Muscle of leg (tissue), 11 donors: ENCODE results near the gene RAB29. TPM values are rescaled to one million over a fixed set of nuclear protein-coding genes. Genes with fewer than 3 reads are reported as not detected.

Experiments
- DNase-seq: peaks from one replicate; pipeline ENCODE4 v3.0.0; 2013
- H3K27ac ChIP-seq: one replicate; pipeline ENCODE4 v1.5.1; 2013; ENCODE audit warnings: mild to moderate bottlenecking, low read length, control low read depth
- H3K27me3 ChIP-seq: one replicate; pipeline ENCODE4 v1.6.1; 2013; ENCODE audit warnings: low read length; ENCODE audit not compliant: control insufficient read depth, insufficient read depth
- H3K36me3 ChIP-seq: one replicate; pipeline ENCODE4 v1.6.1; 2013; ENCODE audit warnings: low read length; ENCODE audit not compliant: control insufficient read depth, insufficient read depth
- H3K4me1 ChIP-seq: one replicate; pipeline ENCODE4 v1.6.1; 2013; ENCODE audit warnings: low read length; ENCODE audit not compliant: control insufficient read depth, insufficient read depth
- H3K4me3 ChIP-seq: one replicate; pipeline ENCODE4 v1.5.1; 2013; ENCODE audit warnings: low read length, control low read depth
- H3K9me3 ChIP-seq: replicated peaks from 2 replicates; pipeline ENCODE4 v1.6.1; 2013; ENCODE audit warnings: low read depth, low read length; ENCODE audit not compliant: control insufficient read depth
- WGBS: methylation state at CpG from one replicate; pipeline ENCODE4 v1.1.5; 2013; ENCODE audit warnings: missing lambda C conversion rate; ENCODE audit not compliant: insufficient coverage; 5-methylcytosine and 5-hydroxymethylcytosine counted together
- polyA plus RNA-seq, 8 donors: library from polyadenylated mRNA; unstranded; fragments of 120-200 nt; gene quantifications; one replicate each; pipeline versions ENCODE4 v1.2.1 to v1.2.3, GENCODE V29; 2013; ENCODE audit warnings: inconsistent platforms in 1 of 8, low replicate concordance in 1 of 8; ENCODE audit not compliant: insufficient read length in 8 of 8, insufficient read depth in 1 of 8
- total RNA-seq: library from RNA; stranded (reverse); fragments of 120-200 nt; gene quantifications from one replicate; pipeline ENCODE4 v1.2.4, GENCODE V29; 2013

RAB29 gene
- total and polyA plus RNA-seq, 9 donors: 3.0 to 8.6 (median 3.7) TPM

DNA sequence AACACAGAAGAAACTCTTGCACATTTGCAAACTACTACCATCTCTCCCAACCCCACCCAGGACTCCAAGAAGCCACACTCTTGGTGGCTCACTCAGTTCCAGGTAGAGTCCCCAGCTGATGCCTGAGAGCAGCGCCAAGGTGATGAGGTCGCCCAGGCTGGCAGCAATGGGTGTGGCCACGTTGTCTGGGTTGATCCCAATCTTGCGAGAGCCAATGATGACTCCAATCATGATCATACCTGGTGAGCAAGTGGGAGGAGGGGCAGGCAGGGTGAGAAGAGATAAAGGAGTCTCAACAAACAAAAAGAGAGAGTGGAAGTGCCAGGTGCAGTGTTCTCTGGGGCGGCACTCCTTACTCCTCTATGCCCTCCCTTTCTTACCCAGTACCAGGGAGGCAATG lies 23.3 kb upstream of the RAB29 start:
- Histone ChIP-seq H3K36me3 (peaks cover 66% of the 10 kb centered on the region), H3K27ac (no peak overlapping the region), H3K4me3 (no peak overlapping the region), H3K4me1 (peaks cover 4% of the 10 kb centered on the region), H3K9me3 (no peaks in the 10 kb centered on the region), H3K27me3 (no peaks in the 10 kb centered on the region)
- WGBS: 98% methylated on average over 4 of the region's 5 CpGs
- DNase-seq: no peak

DNA sequence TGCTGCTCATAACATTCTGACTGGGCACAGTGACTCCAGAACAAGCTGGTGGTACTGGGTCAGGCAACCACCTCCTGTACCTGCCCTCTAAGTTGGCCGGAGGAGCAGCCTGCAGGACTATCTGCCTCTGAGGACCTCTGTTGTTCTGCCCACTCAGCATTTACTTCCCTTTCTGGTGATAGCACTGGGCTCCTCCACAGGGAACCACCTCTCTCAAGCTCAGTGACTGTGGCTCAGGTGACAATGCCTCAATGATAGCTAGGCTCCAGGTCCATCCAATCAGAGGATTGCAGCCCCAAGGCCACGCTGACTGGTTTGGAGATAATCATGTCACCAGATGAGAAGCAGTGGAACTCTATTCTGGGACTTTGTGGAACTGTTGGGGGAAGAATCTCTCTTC lies 21.9 kb upstream of the RAB29 start:
- Histone ChIP-seq H3K36me3 (peaks cover 70% of the 10 kb centered on the region), H3K9me3 (no peaks in the 10 kb centered on the region), H3K27ac (no peak overlapping the region), H3K27me3 (no peaks in the 10 kb centered on the region), H3K4me3 (no peak overlapping the region), H3K4me1 (peaks cover 15% of the 10 kb centered on the region)
- no CpG with 5 or more reads among the region's 2 CpGs for WGBS
- no peak for DNase-seq

DNA sequence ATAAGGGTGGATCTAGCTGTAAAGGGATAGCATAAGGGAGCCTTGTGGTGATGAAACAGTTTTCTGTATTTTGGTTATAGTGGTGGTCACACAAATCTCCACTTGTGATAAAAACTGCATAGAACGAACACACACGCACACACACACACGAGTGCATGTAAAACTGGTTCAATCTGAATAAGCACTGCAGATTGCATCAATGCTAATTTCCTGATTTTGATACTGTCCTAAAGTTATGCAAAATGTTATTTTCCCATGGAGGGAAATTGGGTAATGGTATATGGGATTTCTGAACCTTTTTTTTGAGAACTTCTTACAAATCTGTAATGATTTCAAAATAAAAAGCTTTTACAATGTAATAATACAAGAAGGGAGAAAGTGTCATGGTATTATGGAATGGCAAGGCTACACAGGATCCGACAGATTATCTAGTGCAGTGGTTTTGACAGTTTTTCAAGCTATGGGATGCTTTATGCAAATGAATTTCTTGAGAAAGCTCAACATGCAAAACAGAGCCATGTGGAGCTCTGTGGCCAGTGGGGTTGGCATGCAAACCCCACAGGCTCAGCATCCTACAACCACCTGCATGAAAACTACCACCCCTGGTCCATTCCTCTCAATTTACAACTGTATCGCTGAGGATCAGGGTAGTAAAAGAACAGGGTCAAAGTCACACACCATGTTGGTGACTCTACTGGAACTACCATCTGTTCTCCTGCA lies 18.9 kb upstream of the RAB29 start:
- peaks cover 18% of the 10 kb centered on the region for H3K4me1 ChIP-seq
- no peaks in the 10 kb centered on the region for H3K27me3 ChIP-seq
- H3K9me3 ChIP-seq: no peaks in the 10 kb centered on the region
- H3K4me3 ChIP-seq: no peak overlapping the region
- WGBS: 100% methylated on average over 1 of the region's 5 CpGs
- H3K36me3 ChIP-seq: peaks cover 79% of the 10 kb centered on the region
- H3K27ac ChIP-seq: no peak overlapping the region
- DNase-seq: no peak

DNA sequence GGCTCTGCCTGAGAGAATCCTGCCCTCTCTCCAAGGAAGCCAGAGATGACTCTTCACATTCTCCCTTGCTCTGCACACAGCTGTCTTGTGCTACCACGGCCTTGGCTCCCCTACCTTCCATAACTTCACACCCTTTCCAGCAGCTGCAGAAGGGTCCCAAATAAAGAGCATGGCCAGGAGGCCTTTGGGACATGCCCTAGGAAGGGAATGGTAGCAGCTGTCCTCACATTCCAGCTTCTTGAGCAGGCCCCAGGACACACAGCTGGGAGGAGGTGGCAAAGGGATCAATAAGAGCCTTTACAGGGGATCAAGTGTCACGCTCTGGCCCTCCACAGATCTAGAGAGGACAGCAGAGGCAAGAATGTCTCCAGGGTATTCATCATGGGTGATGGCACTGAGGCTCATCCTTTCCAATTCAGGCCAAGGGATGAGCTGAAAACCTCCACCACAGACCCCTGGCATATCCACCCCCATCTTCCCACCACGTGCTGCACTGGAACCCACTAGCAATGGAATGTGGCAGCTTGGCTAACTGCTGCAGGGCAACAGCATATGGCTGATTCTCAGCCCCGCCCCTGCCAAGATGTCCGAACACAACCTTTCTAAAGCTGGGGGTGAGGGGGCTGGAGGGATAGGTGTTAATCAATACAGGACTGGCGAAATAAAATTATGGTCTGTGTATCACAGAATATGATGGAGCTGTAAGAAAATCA lies 17.8 kb upstream of the RAB29 start:
- Histone ChIP-seq H3K36me3 (peaks cover 68% of the 10 kb centered on the region), H3K9me3 (no peaks in the 10 kb centered on the region), H3K4me3 (no peak overlapping the region), H3K4me1 (peaks cover 18% of the 10 kb centered on the region), H3K27ac (peak overlapping the region; percentile 64), H3K27me3 (no peaks in the 10 kb centered on the region)
- WGBS: 61% methylated on average over 5 of the region's 6 CpGs
- DNase-seq: peak; percentile 61

DNA sequence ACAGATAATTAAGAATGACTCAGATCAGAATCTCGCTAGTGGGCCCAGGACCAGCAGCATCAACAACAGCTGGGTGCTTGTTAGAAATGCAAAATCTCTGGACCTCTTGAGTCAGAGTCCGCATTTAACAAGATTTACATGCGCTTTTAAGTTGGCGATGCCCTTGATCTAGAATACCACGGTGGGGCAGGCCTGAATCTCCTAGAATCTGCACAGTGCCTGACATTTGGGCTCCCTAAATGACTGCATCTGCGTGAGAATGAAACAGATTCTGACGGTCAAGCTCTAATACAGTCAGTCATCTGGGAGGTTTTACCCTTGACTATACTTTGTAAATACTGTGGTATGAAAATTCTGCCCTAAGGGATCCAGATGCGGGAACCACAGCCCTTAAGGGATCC lies 17.2 kb upstream of the RAB29 start:
- H3K27me3 ChIP-seq: no peaks in the 10 kb centered on the region
- no peak overlapping the region for H3K27ac ChIP-seq
- DNase-seq: no peak
- WGBS: 83% methylated on average over 5 of the region's 8 CpGs
- peaks cover 62% of the 10 kb centered on the region for H3K36me3 ChIP-seq
- no peak overlapping the region for H3K4me3 ChIP-seq
- peaks cover 18% of the 10 kb centered on the region for H3K4me1 ChIP-seq
- H3K9me3 ChIP-seq: no peaks in the 10 kb centered on the region

DNA sequence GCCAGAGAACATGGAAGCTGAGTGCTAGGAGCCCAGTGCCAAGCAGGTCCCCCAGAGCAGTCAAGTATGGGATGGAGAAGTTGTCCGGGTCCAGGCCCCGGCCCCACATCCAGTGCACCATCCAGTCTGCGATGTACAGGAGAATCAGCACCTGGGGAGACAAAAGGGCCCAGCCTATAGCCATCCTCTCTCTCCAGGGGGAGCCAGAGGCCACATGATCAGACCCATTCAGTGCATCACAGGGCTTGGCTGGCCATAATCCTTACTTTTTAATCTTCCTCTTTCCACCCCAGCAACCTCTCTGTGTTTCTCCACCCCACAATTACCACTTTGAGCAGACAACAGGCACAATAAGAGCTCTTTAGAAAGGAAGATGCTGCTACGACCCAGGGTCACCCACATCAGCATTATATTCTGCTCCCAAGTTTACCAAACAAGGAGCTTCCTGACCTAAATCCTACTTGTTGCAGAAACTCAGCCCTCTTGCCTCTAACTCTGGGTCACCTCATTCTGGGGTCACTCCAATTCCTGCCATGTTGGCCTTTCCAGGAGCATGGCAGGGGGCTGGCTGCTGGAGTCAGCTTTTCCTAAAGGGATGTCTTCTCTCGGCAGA lies 16.4 kb upstream of the RAB29 start:
- H3K27ac ChIP-seq: no peak overlapping the region
- 82% methylated on average over 4 of the region's 5 CpGs for WGBS
- no peak overlapping the region for H3K4me3 ChIP-seq
- H3K36me3 ChIP-seq: peaks cover 54% of the 10 kb centered on the region
- DNase-seq: peak; percentile 77
- no peaks in the 10 kb centered on the region for H3K9me3 ChIP-seq
- peaks cover 18% of the 10 kb centered on the region for H3K4me1 ChIP-seq
- no peaks in the 10 kb centered on the region for H3K27me3 ChIP-seq

DNA sequence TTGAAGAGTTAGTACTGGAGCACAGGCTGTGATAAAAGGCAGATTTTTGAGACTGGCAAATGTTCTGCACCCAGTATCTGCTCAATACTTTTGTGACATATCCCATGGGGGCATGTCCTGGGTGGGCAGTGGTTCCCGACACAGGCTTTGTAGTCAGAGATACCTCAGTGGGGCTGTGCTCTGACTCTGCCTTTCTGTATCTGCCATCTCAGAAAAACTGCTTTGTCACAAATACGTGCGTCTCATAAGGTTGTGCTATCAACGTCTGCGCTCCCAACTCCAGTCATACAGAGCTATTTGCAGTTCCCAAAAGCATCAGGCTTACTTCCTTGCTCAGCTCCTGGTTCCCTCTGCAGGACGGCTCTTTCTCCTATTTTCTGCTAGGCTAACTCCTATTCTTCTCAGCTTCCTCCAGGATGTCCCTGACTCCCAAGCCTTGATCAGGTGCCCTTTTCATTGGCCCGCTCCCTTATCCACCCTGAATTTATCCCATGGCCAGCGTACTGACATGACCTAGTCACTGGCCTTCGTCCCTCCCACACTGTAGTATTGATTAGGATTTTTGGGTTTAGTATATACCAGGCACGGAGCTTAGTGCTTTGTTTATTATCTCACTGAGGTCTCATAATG lies 12.1 kb upstream of the RAB29 start:
- H3K4me3 ChIP-seq: no peak overlapping the region
- peaks cover 26% of the 10 kb centered on the region for H3K36me3 ChIP-seq
- H3K9me3 ChIP-seq: no peaks in the 10 kb centered on the region
- peaks cover 14% of the 10 kb centered on the region for H3K4me1 ChIP-seq
- DNase-seq: no peak
- no peaks in the 10 kb centered on the region for H3K27me3 ChIP-seq
- H3K27ac ChIP-seq: no peak overlapping the region
- WGBS: 68% methylated on average over 6 of the region's 10 CpGs

DNA sequence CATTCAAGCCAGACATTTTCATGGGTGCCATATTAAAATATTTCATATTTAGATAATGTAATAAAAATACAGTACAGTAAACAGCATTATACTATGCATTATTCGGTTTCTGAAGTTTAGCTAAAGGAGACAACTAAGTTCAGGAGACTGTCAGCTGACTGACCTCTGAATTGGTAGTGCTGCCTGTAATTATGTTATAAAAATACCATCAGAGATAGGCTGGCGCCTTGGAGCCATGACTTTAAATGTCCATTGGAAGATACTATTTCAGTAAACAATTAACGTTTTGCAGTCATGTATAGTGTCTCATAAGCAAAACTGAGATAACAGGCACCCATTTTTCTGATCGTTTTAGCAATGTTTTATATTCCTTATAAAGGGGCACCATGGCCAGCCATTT lies 11.3 kb upstream of the RAB29 start:
- Histone ChIP-seq H3K9me3 (no peaks in the 10 kb centered on the region), H3K36me3 (peaks cover 22% of the 10 kb centered on the region), H3K4me1 (peaks cover 8% of the 10 kb centered on the region), H3K4me3 (no peak overlapping the region), H3K27ac (no peak overlapping the region), H3K27me3 (no peaks in the 10 kb centered on the region)
- WGBS: 60% methylated on average over 1 of the region's 4 CpGs
- no peak for DNase-seq

DNA sequence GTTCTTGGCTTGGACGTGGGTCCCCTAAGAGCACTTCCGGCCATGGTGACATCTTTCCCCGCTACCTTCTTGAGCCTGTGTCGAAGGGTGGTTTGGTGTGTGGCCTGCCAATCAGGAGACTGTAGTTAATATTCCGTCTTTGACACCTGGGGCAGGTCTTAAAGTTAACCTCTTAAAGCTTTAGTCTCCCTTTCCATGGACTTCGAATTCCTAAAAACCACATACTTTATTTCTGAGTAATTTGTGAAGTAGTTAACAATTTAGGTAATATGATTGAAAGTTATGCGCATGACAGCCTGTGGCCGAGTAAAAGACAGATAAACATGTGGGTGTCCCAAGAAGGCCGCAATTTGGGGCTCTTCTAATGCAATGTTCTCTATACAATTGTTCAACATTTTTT lies 10.2 kb upstream of the RAB29 start:
- DNase-seq: no peak
- H3K4me3 ChIP-seq: no peak overlapping the region
- no CpG with 5 or more reads among the region's 9 CpGs for WGBS
- no peak overlapping the region for H3K27ac ChIP-seq
- no peaks in the 10 kb centered on the region for H3K9me3 ChIP-seq
- peaks cover 10% of the 10 kb centered on the region for H3K36me3 ChIP-seq
- H3K27me3 ChIP-seq: no peaks in the 10 kb centered on the region
- H3K4me1 ChIP-seq: peaks cover 6% of the 10 kb centered on the region

DNA sequence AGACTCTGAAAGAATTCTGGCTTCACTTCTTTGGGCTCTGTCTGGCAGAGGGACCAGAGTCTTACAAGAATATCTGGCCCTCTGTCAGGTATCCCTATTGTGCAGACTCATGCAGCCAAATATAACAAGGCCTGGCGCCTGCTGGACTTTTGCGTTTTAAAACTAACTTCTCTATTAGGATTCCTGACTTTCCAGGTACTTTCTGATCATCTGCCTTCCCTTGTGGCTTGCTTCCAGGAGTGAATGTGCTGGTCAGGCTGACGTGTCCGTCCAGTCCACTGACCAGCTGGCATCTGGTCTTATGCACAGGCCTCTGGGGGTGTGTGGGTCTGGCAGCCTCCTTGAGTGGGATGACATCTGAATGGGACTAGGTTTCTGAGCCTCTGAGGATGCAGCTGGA lies 8.6 kb upstream of the RAB29 start:
- H3K27me3 ChIP-seq: no peaks in the 10 kb centered on the region
- H3K4me3 ChIP-seq: no peak overlapping the region
- no peaks in the 10 kb centered on the region for H3K9me3 ChIP-seq
- H3K36me3 ChIP-seq: no peaks in the 10 kb centered on the region
- H3K4me1 ChIP-seq: peaks cover 6% of the 10 kb centered on the region
- DNase-seq: no peak
- no peak overlapping the region for H3K27ac ChIP-seq
- 46% methylated on average over 3 of the region's 4 CpGs for WGBS
